Limb (tissue), 2 donors: ENCODE results near the gene ARL14EPL.
A peak's percentile ranks its signal among the peaks of the same experiment; 100 is the strongest.

Experiments used
- DNase-seq, 2 donors: peaks; one replicate each; pipeline ENCODE4 v3.0.0-alpha.2; 2016; ENCODE audit errors: extremely low spot score in 2 of 2

Gene ARL14EPL

DNA sequence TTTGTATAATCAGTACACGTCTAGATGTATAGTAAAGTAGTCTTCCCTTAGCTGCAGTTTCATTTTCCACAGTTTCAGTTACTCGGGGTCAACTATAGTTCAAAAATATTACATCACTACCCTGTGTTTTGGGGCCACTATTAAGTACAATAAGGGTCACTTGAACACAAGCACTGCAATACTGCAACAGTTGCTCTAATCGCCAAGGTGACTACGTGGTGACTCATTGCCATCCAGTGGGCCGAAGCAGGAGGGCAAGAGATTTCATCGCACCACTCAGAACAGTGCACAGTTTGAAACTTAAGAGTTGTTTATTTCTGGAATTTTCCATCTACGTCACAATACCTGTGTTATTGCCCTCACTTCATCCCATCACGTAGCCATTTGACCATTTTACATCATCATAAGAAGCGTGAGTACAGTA, at the start of gene ARL14EPL:
Gene ARL14EPL (plus strand): TSS at position 379 of the 424 bp plus-strand sequence. CDS start 18,994 bp downstream, outside the sequence.
- DNase-seq: peak in 1 of 2 donors; percentile 28

GRCh38 chr5:115983519-115983918, 48.8 kb upstream of the ARL14EPL start:
- no peak for DNase-seq

- DNase-seq: peak in 1 of 2 donors; percentile 60
Observed at GRCh38 chr5:115985802-115986757, 46.2 kb upstream of the ARL14EPL start.

DNA sequence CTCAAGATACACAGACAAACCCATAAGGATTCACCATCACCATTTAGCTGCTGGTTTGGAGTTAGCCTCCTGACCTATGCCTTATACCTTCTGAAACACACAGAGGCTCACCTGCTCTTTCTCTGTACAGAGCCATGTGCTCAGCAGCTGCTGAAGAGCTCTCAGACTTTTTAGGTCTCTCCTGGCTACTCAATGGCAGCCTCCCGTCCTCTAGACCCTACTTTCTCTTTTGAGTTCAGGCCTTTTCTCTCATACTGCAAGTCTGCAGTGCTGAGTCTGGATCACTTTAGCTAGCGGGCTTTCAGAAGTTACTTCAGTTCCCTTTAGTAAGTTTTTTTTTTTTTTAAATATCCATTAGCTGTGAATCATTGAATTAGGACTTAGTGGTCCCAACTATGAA, 44.3 kb upstream of the ARL14EPL start:
- no peak for DNase-seq

DNA sequence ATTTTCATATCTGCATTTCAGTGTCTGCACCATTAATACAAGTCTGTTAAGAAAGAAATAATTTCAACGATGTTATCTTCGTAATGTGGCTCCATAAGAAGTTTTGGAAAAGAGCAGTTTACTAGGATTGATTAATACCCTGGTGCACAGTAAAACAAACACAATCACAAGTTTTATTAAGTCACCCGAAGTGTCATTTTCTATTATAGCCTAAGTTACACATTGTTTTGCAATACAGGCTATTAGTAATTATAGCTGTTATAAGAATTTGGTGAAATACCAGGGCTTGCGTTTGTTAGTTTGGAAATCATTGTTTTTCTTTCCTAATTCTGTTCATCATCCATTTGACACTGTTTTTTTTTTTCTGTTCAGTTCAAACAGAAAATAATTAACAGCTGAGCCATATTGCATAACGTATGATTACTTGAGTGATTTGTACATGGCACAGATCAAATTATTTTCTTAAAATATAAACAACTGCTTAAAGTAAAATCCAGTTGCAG, 39.4 kb upstream of the ARL14EPL start:
- DNase-seq: no peak

- no peak for DNase-seq
Observed at GRCh38 chr5:115995351-115995750, 36.9 kb upstream of the ARL14EPL start.

GRCh38 chr5:116002116-116002906, 30.0 kb upstream of the ARL14EPL start:
- DNase-seq: no peak

DNA sequence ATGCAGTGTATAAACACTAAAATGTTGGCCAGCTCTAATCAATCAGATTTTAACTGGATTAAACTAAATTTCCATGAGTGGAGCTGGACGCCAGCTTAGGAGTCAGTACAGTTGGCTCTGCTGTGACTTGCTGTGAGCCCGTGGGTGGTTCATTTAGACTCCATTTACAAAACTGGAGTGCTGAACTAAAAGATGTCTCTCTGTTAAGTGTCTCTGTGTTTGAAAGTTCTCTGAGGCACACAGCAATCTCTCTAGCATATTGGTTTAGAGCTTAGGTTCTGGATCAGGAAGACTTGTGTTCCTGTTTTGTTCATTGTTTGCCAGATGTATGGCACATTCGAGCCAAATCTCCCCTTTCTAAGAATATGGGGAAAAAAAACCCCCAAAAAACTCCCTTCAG, 28.0 kb upstream of the ARL14EPL start:
- no peak for DNase-seq

- DNase-seq: no peak
Observed at GRCh38 chr5:116009806-116010205, 22.5 kb upstream of the ARL14EPL start.

- no peak for DNase-seq
Observed at GRCh38 chr5:116011046-116011445, 21.2 kb upstream of the ARL14EPL start.

- DNase-seq: no peak
Observed at GRCh38 chr5:116013207-116013785, 19.0 kb upstream of the ARL14EPL start.

DNA sequence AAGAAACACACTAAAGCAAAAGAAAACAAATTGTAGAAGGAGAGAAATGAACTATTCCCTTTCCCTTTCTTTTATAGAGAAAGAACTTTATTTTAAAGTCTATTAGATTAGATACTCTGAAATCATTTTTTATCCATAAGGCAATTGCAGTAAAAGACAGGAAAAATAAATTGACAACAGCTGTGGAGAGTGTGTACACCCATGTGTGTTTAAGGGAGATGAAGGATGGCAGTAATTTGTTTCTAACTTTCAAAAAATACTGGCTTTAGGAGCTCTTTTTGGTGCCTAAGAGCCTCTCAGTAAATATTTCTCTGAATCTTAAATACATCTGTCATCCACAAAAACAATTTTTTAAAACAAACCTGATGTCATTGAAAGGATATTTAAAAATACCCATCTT, 18.3 kb upstream of the ARL14EPL start:
- DNase-seq: peak in 1 of 2 donors; percentile 10

DNA sequence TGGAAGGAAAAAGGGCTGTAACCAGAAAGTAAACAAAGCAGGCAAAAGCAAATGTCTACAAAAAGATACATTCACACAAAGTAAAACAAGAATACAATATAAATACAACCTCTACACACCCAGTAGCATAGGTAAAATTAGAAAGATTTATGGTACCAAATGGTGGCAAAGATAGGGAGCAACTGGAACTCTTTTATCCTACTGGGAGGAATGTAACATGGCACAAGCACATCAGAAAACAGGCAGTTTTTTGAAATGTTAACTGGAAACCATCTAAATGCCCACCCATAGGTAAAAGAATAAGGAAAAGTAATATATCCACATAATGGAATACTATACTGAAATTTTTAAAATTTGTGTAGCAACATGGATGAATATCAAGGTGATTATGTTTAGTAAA, 8.7 kb upstream of the ARL14EPL start:
- DNase-seq: no peak

GRCh38 chr5:116025866-116026265, 6.4 kb upstream of the ARL14EPL start:
- DNase-seq: no peak

DNA sequence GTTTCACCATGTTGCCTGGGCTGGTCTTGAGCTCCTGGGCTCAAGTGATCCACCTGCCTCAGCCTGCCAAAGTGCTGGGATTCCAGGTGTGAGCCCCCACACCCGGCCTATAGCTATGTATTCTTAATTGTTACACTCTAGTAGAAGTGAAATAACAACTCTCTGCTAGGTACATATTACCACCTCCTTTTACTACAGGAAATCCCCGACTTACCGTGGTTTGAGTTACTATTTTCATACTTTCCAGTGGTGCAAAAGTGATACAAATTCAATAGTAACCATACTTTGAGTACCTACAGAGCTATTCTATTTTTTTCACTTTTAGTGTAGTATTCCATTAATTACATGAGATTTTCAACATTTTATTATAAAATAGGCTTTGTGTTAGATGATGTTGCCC, 719 bp downstream of the ARL14EPL start:
- DNase-seq: no peak

DNA sequence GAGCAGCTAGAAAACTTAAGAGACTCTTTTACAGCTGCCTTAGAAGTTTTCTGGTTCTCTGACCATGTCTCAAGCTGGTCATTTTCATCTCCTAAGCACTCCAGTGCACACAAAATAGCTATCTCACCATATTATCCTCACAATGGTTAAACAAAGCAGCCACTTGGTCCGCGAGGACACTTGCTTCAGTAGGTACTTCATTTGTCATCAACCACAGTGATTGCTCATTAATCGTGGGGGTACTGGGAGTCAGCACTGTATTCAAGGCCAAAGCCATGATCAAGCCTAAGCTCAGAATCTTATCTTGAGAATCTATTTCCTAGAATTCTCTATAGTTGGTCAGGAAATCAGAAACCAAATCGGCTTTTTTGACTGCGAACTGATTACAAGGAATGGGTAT, 2.9 kb downstream of the ARL14EPL start:
- DNase-seq: no peak

DNA sequence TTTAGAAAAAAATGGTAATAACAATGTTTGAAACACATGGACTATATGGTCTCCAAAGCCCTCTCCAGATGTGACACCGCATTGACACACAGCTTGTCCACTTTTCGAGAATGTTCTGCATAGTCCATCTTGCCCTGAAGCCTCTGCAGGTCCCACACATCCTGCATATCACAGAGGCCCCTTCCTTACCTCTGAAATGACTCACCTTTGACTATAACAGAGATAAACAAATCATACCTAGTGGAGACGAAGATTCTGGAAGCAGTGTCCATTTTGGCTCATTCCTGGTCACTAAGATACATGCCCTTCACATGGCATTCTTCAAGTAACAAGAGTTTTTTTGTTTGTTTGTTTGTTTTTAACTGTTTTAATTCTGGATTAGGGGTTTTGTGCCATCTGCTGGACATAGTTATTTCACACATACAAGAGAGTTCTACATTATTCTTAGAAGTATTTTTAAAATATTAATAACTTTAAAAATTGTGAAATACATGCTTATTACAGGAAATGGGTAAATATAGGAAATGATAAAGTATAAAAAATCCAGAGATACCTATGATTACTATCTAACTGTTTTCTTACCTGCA, 5.1 kb downstream of the ARL14EPL start:
- no peak for DNase-seq

DNA sequence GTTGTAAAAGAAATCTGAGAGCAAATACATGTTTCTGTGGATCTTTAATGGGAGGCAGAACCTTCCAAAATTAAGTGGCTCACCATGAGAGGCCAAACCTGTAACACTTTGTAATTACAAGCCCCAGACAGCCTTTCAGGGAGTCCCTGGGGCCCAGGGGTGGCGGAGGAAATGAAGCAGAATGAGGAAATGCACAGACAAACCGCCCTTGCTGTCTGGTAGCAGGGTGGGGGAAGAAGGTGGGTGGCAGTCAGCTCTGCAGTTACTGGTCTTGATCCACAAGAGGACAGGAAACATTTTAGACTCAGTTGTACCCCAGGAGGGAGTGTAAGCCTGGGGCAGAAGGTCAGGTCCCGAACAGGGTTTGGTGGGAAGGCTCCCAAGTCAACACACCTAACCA, 6.5 kb downstream of the ARL14EPL start:
- DNase-seq: no peak

DNA sequence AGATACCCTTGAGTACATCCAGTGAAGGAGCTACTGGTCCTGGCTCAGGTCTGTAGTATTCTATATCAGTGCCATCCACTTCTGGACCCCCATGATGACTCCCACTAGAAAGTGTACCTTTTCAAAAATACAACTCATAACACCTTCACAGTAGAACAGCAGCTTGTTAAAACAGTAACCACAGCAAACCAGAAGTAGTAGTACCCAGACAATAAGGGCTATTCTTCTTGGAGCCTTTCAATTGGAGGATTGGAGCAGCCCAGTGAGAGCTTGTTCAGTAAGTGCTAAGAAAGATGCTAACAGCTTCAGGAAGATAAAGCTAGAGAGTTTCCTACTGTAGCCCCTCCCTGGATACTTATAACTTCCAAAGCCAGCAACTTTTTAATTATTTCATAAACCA, 10.1 kb downstream of the ARL14EPL start:
- no peak for DNase-seq

- DNase-seq: no peak
Observed at GRCh38 chr5:116044073-116044472, 11.8 kb downstream of the ARL14EPL start.

GRCh38 chr5:116045821-116046220, 13.5 kb downstream of the ARL14EPL start:
- no peak for DNase-seq
